ENCODE measurements around the gene MEST.

DNA sequence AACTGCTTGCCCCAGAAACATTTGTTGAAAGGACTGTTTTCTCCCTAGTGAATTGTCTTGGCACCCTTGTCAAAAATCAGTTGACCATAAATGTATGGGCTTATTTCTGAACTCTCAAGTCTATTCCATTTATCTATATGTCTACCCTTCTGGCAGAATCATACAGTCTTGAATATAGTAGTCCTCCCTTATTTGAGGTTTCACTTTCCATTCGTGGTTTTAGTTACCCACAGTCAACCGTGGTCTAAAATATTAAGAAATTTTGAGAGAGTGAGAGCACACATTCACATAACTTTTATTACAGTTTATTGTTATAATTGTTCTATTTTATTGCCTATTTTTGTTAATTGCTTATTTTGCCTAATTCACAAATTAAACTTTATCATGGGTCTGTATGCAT lies 33.6 kb upstream of the MEST start:
- TF ChIP-seq POLR2AphosphoS5 (IDR thresholded peaks at IDR 0.05) (no peak), EP300 (IDR thresholded peaks at IDR 0.05) (no peak)
